Stimulated activated CD8-positive, alpha-beta memory T cell treated with anti-CD3 and anti-CD28 coated beads, Interleukin-4, amount 100 ng/mL, for 24 hours (primary cell): ENCODE measurements around the gene HSPG2.

ENCODE experiments used
- DNase-seq: peaks from one replicate; pipeline ENCODE4 v3.0.0-alpha.2; 2020; ENCODE audit warnings: low read depth

HSPG2 gene

GRCh38 chr1:21879928-21880618, 57.0 kb downstream of the HSPG2 start:
- no peak for DNase-seq

- no peak for DNase-seq
These were observed 58.2 kb downstream of the HSPG2 start for GRCh38 chr1:21878840-21879478.

DNA sequence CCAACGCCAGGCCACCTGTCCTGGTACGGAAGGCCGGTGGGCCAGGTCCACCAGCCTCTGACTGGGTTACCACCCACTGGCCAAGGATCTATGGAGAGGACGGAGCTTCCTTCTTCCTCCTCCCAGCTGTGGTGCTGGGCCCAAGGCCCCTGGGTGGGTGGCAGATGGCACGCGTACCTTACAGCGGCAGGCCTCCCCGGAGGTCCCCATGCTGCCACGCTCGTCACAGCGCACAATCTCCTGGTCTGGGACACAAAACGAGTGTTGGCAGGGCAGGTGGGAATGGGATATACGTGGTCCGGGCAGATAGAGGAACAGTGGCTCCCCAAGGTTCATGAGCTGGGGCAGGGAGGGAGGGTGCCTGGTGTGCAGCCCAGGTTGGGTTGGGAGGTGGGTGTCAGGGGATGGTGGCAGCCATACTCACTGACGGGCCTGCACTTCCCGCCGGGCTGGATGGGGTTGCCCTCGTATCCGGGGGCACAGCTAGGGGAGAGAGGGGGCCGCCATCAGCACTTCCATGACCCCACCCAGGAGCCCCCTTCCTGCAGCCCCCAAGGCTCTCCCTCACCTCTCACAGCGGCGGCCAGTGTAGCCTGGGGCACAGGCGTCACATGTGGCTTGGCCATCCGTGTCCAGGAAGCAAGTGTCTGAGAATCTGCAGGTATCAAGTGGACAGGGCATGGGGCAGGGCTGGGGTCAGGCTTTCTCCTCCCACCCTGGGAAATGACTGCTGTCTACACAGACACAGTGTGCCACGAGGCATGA, 58.9 kb downstream of the HSPG2 start:
- no peak for DNase-seq

- DNase-seq = no peak
These were observed 60.8 kb downstream of the HSPG2 start for GRCh38 chr1:21876267-21876666.

DNA sequence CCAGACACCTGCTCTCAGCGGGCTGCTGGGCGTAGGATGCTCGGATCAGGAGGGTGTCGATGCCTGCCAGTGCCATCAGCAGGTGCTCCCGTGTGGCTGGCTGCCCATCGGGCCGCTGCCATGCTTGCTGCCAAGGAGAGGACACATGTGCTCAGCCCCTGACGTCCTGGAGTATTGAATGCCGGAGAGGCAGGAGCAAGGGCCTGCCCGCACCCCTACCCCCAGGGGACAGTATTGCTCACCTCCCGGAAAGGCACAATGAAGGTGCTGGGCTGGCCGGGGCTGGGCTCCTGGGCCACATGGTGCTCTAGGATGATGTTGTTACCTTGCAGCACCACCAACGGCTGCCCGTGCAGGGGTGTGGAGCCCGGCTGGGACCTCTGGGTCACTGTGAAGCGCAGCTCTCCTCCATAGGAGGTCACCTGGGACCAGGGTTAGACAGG, 61.5 kb downstream of the HSPG2 start:
- DNase-seq = no peak

DNA sequence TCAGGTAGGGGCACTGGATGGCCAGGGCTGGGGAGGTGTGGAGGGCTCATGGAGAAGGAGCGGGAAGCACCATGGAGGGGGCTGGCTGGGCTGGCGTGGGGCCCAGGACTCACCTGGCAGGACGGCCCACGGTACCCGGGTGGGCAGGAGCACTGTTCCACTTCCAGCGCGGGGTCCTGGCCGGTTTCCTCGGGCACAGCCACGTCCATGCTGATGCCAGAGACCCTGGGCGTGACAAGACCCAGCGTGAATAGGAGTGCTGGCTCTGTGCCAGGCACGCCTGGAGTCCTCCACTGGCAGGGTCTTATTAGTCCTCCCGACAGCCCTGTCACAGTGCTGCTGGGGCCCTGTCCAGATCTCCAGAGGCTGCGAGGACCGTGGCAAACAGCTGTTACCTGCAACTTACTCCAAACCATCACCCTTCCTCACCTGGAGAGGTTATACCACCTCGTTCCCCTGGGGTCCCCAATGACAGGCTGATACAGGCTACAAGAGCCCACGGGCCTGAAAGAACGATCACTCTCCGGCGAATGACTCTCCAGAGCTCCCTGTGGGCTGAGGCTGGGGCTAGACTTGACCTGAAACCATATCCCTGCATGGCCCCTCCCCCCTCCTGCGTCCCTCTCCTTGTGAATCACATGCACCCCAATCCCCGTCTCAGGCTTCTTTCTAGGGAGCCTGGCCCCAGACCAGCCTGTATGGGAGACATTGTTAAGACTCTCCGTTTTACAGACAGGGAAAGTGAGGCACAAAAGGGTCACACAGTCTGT, 62.1 kb downstream of the HSPG2 start:
- DNase-seq = no peak

DNA sequence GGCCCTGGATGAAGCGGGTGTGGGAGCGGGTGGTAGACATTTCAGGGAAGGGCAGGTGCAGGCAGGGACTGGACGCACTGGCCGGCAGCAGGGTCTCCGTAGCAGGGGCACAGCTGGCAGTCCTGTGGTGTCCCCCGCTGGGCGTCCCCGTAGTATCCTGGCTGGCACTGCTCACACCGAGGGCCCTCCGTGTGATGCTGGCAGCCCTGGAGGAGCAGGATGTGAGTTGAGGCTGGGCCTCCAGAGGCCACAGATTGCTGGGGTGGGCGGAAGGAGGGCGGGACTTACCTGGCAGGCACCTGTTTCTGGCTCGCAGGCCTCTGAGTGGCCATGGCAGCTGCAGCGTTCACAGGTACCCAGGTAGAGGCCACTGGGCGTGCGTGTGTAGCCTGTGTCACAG, 62.8 kb downstream of the HSPG2 start:
- DNase-seq = no peak

DNA sequence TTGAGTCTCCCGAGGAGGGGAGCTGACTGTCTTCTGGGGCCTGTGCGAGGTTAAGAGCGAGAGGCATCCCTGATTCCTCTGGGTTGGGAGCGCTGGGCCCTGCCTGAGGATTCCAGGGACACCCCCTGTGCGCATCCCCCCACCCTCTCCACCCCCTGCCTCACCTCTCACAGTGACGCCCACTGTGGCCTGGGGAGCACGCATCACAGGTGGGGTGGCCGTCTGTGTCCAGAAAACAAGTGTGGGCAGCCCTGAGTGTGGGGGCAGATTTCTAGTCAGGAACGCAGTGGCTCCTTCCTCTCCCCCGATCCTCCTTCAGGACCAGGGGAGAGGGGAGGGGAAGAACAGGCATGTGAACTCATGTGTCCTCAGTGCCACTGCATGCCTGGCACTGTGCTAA, 63.3 kb downstream of the HSPG2 start:
- DNase-seq = no peak

GRCh38 chr1:21873174-21873573, 63.9 kb downstream of the HSPG2 start:
- no peak for DNase-seq

- no peak for DNase-seq
These were observed 64.5 kb downstream of the HSPG2 start for GRCh38 chr1:21872445-21873079.

DNA sequence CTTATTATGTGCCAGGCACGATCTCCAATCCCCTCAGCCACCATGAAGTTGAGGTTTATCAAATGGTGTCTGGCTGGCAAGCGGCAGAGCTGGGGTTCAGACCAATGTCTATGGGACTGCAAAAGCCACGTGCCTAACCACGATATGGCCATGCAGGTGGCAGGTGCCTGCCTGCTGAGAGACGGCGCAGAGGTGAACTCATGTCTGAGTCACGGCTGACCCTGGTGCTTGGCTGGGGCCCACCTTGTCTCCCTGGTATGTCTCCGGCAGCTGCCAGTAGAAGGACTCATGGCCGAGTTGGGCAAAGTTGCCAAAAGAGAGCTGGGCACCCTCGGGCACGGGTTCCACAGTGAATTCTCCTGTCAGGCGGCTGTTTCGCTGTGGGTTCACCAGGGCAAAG, 65.2 kb downstream of the HSPG2 start:
- no peak for DNase-seq

GRCh38 chr1:21870611-21871010, 66.5 kb downstream of the HSPG2 start:
- no peak for DNase-seq

- no peak for DNase-seq
These were observed 67.4 kb downstream of the HSPG2 start for GRCh38 chr1:21869620-21870121.

GRCh38 chr1:21868941-21869454, 68.1 kb downstream of the HSPG2 start:
- DNase-seq = no peak

- DNase-seq = no peak
These were observed 68.6 kb downstream of the HSPG2 start for GRCh38 chr1:21868482-21868881.

DNA sequence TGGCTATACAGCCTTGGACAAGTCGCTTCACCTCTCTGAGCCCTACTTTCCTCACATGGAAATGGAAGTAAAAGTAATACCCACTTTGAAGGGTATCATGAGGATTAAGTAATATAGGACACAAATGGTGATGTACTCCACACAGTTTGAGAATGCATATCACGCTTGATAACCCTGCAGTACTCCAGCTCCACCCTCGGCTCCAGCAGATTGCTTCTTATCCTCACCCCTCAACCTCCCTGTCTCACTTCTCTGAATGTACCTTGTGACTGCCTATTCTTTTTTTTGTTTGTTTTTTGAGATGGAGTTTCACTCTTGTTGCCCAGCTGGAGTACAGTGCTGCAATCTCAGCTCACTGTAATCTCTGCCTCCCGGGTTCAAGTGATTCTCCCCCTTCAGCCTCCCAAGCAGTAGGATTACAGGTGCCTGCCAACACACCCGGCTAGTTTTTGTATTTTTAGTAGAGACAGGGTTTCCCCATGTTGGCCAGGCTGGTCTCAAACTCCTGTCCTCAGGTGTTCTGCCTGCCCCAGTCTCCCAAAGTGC, 69.6 kb downstream of the HSPG2 start:
- DNase-seq = no peak

DNA sequence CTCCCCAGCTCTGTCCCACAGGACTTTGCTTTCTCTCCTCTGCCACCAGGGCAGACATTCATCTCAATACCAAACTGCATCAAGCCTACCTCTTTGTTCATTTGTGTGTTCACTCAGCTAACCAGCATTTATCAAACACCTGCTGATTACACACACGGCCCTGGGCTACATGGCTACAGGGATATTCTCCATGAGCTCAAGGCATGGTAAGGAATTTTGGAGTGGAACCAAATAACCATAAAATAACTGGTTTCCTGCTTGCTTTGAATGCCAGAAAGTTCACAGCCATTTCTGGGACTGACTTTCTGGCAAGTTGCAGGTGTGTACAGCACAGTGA, 70.4 kb downstream of the HSPG2 start:
- DNase-seq = no peak

- no peak for DNase-seq
These were observed 71.0 kb downstream of the HSPG2 start for GRCh38 chr1:21865943-21866706.

DNA sequence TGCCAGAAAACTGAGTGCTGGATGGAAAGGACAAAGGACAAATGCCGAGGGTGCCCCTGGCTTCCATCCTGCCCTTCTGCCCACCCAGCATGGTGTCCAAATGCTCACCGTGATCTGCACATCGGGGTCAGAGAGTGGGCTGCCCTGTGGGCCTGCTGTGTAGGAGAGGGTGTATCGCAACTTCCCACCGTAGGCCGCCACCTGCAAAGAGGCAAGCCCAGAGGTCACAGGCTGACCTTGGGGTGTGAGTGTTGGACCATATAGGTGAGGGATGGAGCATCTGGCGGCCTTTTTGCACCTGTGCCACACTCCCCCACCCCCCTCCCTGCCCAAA, 71.5 kb downstream of the HSPG2 start:
- DNase-seq = no peak

DNA sequence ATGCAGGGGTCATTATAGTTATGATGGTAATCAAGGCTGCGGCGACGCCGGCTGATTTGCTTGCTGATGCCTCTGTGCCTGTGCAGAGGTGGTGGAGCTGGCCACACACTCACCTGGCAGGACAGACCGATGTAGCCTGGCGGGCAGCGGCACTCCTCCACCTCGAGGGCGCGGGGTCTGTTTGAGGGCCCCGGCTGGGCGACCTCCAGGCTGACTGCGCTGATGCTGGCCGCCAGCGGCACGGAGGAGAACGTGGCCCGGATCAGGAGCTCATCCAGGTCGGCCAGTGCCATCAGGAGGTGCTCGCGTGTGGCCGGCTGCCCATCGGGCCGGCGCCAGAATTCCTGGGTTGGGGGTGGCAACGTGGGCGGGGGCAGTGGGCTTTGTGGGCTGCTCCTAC, 72.4 kb downstream of the HSPG2 start:
- no peak for DNase-seq

DNA sequence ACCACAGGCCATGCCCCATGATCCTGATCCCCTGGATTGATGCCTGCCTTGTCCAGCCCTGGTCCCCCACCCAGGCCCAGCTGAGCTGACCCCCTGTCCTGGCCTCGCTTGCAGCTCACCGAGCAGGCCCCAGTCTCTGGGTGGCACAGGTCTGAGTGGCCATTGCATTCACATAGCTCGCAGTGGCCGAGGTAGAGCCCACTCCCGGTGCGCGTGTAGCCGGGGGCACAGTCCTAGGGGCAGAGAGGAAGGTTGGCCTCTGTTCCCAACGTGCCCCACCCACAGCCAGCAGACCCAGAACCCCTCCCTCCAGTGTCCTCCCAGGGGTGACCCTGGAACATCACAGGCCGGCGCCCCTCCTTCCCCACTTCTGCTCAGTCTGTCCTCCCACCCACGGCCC, 73.1 kb downstream of the HSPG2 start:
- DNase-seq = no peak
